Activated effector memory CD4-positive, alpha-beta T cell treated with anti-CD3 and anti-CD28 coated beads, Interleukin-2, amount 50 U/mL, for 16 hours (primary cell): ENCODE measurements around the gene VAV1.
"Not testable (repeated sequence)": the region's sequence is repeated elsewhere in the genome, so short reads cannot be mapped to it uniquely, and the experiment has no call there.

Experiments used
- DNase-seq: peaks from one replicate; pipeline ENCODE4 v3.0.0-alpha.2; 2020

Gene VAV1

DNA sequence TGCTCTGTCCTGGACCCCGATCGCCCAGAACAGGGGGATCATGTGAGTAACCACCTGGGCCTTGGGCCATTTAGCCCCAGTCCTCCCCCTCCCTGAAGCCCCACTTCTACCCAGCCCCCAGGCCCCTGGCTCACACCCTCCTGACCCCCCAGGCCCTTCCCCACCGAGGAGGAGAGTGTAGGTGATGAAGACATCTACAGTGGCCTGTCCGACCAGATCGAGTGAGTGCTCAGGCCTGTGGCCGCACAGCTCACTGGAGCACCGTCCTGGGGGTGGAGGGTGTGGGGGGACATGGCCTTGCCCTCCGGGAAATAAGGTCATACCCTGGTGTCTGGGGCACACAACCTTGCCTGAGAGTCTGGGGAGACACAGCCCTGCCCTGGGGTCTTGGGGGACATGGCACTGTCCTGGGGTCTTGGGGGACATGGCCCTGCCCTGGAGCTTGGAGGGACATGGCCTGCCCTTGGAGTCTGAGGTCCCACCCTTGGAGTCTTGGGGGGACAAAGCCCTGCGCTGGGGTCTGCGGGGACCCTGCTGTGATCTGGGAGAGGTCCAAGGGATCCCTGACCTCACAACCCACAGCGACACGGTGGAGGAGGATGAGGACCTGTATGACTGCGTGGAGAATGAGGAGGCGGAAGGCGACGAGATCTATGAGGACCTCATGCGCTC is 49.3 kb downstream of the VAV1 start:
- peak; percentile 56 for DNase-seq

DNA sequence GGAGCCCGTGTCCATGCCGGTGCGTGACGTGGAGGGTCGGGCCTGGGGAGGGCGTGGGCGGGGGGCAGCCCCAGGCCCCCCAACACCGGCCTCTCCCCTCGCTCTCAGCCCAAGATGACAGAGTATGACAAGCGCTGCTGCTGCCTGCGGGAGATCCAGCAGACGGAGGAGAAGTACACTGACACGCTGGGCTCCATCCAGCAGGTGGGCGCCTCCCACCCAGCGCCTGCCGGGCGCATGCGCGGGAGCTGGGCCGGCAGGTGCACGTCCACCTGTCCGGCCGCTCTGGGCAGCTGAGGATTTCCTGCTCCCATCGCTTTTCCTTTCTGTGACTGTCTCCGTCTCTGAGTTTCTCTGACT is 49.8 kb downstream of the VAV1 start:
- peak; percentile 42 for DNase-seq

DNA sequence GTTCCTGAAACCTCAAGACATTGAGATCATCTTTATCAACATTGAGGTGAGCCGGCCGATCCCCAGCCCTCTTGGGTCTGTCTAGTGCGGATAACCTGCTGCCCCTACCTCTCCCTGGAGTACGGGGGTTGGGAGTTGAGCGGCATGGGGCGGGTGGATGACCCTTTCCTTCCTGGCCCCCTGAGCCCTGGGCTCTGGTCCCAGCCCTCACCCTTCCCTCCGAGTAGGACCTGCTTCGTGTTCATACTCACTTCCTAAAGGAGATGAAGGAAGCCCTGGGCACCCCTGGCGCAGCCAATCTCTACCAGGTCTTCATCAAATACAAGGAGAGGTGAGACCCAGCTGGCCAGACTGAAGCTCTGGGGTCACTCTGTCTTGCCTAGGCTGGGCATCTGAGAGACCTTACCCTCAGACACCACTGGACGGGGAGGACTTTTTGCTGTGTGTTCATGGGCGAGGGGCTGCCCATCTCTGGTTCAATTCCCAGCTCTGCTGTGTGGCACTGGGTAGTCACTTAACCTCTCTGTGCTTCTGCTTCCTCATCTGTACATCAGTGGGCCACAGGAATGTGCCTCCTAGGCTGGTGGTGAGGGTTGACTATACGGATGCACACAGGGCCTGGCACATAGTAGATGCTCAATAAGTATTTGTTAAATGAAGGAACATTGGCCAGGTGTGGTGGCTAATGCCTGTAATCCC is 52.7 kb downstream of the VAV1 start:
- peak; percentile 48 for DNase-seq

DNA sequence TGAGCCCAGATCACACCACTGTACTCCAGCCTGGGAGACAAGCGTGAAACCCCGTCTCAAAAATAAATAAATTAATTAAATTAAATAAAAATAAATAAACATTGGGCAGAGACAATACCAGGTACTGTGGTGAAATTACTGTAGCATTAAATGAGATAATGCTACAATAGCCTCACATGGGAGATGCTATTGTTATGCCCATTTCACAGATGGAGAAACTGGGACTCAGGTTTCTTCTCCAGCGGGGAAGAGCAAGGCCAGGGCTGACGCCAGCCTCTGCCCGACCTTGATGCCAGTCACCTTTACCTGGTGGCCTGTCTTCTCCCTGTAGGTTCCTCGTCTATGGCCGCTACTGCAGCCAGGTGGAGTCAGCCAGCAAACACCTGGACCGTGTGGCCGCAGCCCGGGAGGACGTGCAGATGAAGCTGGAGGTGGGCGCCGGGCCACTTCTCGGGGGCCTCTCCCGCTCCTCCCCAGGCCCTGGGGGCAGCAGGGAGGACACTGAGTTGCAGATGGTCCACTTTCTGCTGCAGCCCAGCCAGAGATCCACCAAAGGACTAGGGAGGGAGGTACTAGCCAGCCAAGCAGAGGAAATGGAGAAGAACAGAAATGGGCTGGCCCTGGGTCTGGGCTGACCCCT is 53.9 kb downstream of the VAV1 start:
- peak; percentile 62 for DNase-seq

DNA sequence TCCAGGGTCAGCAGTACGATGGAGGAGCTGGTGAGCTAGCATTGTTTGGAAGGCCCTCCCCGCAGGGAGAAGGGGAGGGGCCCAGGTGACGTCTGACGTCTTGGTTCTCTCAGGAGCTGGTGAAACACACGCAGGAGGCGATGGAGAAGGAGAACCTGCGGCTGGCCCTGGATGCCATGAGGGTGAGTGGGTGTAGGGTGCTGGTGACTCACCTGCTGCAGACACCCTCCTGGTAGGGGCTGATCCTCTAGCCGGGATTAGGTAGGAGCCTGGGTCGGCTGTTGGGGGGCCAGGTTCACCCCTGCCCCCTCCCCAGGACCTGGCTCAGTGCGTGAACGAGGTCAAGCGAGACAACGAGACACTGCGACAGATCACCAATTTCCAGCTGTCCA is 55.8 kb downstream of the VAV1 start:
- DNase-seq: peak; percentile 58

DNA sequence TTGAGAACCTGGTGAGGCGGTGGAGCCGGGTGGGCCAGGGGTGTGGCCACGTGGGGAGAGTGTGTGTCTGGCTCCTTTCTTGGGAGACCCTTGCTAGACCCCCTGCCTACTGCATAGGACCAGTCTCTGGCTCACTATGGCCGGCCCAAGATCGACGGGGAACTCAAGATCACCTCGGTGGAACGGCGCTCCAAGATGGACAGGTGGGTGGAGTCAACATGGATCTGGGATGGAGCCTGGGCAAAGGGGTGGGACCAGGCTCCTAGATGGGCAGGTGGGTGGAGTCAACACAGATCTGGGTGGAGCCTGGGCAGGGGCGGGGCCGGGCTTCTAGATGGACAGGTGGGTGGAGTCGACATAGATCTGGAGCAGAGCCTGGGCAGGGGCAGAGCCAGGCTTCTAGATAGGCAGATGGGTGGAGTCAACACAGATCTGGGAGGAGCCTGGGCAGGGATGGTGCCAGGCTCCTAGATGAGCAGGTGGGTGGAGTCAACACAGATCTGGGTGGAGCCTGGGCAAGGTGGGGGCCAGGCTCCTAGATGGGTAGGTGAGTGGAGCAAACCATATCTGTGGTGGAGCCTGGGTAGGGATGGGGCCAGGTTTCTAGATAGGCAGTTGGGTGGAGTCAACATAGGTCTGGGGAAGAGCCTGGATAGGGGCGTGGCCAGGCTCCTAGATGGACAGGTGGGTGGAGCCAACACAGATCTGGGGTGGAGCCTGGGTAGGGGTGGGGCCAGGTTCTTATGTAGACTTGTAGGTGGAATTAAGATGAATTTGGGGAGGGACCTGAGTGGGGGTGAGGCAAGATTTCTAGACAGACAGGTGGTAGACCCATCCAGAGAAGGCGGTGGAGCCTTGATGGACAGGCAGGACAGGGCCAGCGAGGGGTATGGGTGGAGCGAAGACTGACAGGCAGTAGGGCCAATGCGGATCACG is 56.5 kb downstream of the VAV1 start:
- DNase-seq: peak; percentile 69

DNA sequence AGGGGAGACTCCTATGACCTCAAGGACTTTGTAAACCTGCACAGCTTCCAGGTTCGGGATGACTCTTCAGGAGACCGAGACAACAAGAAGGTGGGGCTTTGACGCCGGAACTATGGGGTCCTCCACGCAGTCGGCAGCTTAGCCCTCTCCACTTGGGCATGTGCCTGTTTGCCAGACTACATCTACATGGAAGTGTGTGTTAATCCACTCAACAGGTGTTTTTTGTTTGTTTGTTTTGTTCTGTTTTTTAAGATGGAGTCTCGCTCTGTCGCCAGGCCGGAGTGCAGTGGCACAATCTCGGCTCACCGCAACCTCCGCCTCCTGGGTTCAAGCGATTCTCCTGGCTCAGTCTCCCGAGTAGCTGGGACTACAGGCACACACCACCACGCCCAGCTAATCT is 57.3 kb downstream of the VAV1 start:
- peak; percentile 47 for DNase-seq

DNA sequence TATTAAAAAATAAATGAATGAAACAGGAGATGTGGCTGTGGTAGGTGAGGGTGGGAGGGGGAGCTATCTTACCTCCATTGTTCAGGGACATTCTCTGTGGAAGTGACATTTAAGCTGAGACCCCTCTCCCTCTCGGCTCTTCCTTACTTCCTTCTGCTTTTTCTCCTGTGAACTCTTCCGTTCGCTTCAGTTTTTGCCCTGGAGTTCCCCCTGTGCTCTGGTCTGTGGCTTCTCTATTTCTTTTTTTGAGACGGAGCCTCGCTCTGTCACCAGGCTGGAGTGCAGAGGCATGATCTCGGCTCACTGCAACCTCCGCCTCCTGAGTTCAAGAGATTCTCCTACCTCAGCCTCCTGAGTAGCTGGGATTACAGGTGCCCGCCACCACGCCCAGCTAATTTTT is 58.6 kb downstream of the VAV1 start:
- not testable (repeated sequence) for DNase-seq

DNA sequence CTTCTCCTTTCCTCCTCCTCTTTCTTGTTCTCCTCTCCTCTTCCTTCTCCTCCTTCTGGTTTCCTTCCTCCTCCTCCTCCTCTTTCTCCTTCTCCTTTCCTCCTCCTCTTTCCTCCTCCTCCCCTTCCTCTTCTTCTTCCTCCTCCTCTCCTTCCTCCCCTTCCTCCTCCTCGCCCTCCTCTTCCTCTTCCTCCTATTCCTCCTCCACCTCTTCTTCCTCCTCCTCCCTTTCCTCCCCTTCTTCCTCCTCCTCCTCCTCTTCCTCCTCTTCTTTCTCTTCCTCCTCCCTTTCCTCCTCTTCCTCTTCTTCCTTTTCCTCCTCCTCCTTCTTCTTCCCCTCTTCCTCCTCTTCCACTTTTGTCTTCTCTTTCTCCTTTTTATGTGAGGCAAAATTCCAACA is 59.9 kb downstream of the VAV1 start:
- DNase-seq: no peak

DNA sequence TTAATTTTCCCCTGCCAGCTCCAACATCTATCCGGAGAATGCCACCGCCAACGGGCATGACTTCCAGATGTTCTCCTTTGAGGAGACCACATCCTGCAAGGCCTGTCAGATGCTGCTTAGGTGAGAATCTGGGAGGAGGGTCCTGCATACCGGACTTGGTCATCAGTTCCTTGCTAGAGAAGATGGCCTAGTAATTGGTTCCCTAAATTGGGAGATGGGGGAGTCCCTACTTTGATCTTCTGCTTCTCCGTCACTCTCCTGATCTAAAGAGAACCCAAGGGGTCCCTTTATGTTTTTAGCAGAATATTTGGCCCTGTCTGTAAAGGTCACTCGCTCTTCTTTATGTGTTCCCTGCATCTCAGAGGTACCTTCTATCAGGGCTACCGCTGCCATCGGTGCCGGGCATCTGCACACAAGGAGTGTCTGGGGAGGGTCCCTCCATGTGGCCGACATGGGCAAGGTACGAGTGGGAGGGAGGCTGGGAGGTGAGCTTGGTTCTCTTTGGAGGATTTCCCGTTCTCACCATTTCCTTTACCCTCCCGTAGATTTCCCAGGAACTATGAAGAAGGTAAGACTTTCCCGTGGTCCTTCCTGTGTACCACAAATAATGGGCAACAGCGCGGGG is 60.8 kb downstream of the VAV1 start:
- DNase-seq: peak; percentile 30

DNA sequence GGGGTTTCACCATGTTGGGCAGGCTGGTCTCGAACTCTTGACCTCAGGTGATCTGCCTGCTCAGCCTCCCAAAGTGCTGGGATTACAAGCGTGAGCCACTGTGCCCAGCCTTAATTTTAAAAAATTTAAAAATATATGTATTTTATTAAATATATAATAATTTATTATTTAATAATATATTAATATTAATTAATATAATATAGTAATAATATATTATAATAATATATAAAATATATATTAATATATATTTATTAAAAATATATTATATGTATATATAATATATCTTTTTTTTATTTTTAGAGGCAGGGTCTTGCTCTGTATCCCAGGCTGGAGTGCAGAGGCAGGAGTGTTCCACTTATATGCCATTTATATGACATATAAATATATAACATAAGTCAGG is 61.9 kb downstream of the VAV1 start:
- DNase-seq: no peak

DNA sequence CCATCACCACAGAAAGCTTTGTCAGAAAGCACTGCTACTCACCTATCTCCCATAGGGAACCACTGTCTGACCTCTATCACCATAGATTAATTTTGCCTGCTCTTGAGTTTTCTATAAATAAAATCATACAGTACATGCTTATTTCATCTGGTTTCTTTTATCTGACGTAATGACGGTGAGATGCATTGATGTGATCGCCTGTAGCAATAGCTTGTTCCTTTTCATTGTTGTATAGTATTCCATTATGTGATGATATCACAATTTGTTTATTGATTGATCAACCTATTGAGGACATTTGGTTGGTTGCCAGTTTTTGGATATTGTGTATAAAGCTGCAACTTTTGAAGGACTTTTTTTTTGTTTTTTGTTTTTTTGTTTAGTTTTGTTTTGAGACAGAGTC is 63.0 kb downstream of the VAV1 start:
- no peak for DNase-seq

DNA sequence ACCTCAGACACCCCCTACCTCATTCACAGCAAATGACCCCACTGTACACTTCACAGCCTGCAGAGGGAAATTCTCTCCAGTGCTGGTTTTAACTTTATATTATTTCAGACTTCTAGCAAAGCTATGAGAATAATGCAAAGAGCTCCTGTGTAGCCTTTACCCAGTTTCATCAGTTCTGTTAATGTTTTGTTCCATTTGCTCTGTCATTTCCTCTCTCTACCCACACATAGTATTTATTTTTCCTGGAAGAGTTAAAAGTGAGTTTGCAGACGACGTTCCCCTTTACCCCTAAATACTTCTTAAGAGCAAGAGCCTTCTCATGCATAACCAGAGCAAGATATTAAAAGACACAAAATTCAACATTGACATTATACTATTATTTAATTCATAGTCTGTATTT is 65.0 kb downstream of the VAV1 start:
- DNase-seq: no peak

DNA sequence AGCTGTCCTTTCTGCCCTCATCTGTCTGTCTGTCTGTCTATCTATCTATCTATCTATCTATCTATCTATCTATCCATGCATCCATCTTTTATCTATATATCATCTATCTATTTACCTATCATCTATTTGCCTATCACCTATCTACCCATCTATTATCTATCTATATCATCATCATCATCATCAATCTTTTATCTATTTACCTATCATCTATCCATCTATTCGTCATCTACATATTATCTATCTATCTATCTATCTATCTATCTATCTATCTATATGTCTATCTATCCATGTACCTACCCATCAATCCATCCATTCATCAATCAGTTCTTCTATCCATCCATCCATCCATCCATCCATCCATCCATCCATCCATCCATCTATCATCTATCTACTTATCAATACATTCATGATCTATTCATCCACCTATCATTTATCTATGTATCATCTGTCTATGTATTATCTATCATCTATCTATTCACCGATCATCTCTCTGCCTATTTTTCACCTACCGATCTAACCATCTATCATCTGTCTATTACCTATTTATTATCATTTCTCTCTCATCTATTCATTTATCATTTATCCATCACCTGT is 65.7 kb downstream of the VAV1 start:
- DNase-seq: no peak

DNA sequence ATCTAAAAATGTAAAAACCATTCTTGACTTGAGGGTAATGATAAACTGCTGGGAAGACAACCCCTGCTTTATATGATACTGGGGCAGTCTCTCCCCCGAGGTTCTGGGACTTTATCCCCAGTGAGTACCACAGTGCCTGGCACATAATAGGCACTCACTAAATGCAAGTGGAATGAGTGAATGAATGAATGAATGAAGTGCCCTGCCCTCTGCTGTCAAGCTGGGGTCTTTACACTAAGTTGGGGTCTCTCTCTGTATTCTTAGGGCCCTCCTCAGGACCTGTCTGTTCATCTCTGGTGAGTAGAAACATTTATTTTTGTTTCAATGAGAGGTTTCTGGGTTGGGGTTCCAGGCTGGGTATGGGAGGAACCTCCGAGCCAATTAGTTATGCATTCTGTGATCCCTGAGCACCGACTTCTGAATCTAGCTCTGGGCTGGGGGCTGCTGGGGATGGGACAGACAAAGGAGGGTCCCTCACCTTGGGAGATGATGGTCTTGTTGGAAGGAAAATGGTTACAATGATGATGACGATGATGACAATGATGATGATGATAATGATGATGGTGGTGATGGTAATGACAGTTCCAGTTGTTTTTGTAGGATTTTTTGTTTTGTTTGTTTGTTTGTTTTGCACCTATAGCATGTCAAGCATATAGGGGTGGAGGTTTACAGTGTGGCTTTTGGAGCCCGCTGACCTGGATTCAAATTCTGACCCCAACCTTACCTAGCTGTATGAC is 70.5 kb downstream of the VAV1 start:
- peak; percentile 13 for DNase-seq

DNA sequence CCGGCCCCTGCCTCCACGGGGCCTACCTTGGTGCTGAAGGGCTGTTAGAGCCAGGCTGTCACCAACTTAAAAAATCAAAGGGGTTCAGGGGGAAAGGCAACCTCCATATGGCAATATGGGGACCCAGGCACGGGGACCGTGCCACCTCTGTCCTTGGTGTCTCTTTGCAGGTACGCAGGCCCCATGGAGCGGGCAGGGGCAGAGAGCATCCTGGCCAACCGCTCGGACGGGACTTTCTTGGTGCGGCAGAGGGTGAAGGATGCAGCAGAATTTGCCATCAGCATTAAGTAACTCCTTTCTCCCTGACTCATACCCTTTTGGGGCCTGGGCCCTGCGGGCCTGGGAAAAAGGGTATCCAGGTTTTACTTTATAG is 75.3 kb downstream of the VAV1 start:
- no peak for DNase-seq

DNA sequence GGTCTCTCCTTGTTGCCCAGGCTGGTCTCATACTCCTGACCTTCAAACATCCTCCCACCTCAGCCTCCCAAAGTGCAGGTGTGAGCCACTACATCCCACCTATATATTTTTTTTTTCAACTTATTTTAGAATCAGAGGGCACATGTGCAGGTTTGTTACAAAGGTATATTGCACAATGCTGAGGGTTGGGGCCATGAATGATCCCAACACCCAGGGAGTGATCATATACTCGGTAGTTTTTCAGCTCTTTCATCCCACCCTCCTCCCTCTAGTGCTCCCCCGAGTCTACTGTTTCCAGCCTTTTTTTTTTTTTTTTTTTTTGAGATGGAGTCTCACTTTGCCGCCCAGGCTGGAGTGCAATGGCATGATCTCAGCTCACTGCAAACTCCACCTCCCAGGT is 76.5 kb downstream of the VAV1 start:
- no peak for DNase-seq

DNA sequence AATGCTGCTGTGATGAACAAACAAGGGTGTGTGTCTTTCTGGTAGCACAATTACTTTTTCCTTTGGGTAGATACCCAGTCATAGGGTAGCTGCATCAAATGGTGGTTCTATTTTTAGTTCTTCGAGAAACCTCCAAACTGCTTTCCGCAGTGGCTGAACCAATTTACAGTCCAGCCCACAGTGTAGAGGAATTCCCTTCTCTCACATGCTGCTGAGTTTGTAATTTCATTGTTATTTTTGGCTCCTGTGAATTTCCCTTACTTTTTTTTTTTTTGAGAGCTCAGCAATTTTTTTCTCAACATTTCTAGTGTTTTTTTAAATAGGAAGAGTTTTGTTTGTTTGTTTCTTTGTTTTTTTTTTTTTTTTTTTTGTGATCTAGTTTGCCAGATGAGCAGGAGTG is 77.4 kb downstream of the VAV1 start:
- DNase-seq: no peak

DNA sequence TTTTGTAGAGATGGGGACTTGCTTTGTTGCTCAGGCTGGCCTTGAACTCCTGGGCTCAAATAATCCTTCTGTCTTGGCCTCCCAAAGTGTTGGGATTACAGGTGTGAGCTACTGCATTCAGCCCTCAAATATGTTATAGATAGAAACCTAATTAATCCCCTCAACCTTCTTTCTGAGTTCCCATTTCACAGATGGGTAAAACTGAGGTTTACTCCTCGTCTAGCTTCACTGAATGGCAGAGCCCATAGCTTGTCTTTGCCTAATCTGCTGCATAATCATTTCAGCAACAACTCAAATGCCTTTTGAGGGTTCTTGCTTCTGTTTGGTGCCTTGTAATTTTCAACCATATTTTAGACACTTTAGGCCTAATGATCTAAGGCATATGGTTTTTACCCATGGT is 78.9 kb downstream of the VAV1 start:
- DNase-seq: no peak

DNA sequence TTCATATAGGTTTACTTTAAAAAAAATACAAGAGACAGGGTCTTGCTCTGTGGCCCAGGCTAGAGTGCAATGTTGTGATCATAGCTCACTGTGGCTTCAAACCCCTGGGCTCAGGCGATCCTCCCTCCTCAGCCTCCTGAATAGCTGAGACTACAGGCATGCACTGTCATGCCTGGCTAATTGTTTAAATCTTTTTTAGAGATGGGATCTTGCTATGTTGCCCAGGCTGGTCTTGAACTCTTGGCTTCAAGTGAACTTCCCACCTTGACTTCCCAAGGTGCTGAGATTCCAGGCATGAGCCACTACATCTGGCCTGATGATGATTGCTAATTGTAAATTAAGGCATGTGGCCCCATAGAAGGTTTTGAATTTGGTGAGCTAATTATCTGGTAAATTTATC is 79.5 kb downstream of the VAV1 start:
- DNase-seq: no peak

DNA sequence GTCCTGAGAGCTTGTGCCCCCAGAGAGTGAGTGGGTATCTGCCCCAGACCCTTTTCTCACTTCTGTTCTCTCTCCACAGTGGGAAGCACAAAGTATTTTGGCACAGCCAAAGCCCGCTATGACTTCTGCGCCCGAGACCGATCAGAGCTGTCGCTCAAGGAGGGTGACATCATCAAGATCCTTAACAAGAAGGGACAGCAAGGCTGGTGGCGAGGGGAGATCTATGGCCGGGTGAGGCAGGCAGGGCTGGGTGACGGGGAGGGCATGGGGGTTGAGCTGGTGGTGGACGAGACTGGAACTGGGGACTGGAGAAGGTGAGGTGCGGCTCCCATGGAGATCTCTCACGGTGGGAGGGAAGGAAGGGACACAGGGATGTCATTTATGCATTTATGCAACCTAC is 81.4 kb downstream of the VAV1 start:
- DNase-seq: peak; percentile 34

DNA sequence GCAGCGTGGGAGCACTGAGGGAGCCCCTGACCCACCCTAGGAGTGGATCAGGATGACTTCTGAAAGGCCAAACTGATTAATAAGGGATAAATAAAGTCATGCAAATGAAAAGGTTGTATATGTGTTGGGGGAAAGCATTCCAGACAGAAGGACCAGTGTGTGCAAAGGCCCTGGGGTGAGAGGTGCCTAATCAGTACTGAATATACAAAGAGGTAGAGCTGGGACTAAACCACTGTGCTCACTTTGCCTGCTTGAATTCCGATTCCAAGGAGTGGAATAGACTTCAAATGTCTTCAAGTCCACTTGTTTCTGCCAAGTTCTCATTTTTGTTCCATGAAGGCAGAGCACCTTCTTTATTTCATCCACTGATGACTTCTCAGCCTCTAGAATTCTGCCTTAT is 82.2 kb downstream of the VAV1 start:
- DNase-seq: no peak
